GM21423 (cell line): ENCODE results near the gene TMEM179.
"Not testable (repeated sequence)": the region's sequence is repeated elsewhere in the genome, so short reads cannot be mapped to it uniquely, and the experiment has no call there.

Experiments used
- ATAC-seq: cut with Tn5 transposase; IDR thresholded peaks from one replicate; pipeline ENCODE4 v1.9.1; 2021; ENCODE audit warnings: mild to moderate bottlenecking, moderate library complexity; ENCODE audit not compliant: unreplicated experiment

The TMEM179 gene

GRCh38 chr14:104604458-104605449, at the start of gene TMEM179:
Gene TMEM179 (minus strand): TSS chr14:104604772. CDS start chr14:104604741, 31 bp downstream.
- ATAC-seq: no peak

- no peak for ATAC-seq
Measured at GRCh38 chr14:104654119-104654518, 49.5 kb upstream of the TMEM179 start.

GRCh38 chr14:104653130-104653920, 48.8 kb upstream of the TMEM179 start:
- not testable (repeated sequence) for ATAC-seq

DNA sequence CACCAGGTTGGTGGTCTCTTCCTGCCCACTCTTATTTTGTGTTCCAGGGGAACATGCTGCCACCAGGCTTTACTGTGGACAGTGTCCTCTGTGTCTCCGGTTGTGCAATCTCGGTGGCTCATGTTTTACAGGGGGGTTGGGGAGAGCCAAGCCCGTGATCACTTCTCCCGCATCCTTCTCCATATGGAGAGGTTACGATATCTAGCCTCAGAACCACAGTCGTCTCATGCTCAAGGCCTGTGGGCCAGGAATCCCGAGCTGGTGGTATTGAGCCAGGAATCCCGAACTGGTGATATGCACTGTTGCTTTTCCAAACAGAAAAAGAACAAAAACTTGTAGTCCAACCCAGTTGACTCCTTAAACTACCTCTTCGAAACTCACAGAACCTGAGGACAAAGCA, 47.8 kb upstream of the TMEM179 start:
- ATAC-seq: no peak

GRCh38 chr14:104651876-104652260, 47.3 kb upstream of the TMEM179 start:
- no peak for ATAC-seq

DNA sequence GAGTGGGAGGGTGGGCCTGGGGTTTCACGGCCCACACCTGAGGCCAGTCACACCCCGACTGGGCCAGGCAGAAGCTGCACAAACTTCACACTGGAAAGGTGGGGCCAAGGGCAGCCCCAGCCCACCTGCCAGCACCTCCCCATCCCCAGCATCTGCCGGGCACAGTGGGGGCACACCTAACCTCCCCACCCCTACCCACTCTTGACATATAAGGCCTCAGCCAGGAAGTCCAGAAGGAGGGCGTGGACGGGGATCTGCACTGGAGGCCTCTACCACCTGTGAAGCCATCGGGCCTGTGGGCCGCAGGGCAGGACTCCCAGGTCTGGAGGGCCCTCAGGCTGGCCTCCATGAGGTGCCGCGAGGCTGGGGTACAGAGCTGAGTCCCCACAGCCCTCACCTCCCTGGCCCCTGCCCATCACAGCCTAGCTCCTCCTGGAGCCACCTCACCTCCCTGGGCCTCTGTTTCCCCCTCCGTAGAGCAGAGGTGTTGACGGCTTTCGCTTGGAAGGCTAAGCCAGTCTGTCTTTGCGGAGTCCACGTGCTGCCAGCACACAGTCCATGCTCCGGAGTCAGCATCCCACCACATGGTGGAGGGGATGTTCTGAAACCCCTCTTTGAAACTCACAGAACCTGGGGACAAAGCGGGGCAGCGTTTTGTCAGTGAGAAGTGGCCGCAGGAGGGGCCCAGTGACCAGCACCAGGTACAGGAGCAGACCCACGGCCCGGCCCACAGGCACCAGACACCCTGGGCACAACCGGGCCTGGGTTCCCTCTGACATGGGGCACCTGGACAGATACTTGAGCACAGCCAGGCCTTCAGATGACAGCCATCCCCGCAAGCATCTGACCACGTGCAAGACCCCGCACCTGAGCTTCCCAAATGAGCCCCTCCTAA, 46.7 kb upstream of the TMEM179 start:
- no peak for ATAC-seq

DNA sequence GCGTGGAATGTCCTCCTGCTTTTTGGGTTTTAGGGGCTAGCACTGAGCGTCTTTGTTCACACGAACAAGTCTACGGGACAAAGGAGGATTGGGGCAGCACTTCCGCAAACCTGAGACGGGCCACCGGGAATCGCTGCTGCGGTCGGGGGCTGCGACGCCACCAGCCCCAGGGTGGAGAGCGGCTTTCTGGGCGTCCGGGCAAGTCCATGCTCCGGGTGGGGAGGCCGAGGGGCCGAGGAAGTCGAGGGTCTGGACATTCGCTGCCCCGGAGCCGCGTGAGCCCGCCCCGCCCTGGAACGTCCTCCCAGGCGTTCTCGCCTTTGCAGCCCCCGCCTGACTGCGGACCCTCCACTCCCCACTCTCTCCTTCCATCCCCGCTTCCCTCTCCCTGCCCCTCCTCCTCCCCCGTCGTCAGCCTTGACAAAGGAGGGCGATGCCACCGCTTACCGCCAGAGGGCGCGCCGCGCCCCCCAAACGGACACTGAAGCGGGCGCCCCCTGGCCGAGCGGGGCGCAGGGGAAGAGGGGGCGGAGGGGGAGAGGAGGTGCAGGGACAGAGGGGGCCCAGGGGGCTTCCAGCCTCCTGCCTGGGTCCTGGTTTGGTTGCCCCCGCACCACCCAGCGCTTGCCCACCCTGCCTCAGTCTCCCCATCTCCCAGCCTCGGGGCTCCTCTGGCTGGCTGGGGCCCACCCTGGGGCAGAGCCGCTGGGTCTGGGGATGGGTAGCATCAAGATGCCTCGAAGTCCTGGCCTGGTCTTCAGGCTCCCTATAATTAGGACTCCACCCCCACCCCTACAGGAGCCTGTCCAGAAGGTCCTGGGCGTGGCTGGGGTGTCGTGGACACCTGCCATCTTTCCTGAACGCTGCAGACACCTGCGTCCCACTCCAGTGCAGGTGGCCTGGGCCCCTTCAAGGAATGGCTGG, 45.7 kb upstream of the TMEM179 start:
- ATAC-seq: peak; percentile 71

- ATAC-seq: no peak
Measured at GRCh38 chr14:104647467-104648043, 43.0 kb upstream of the TMEM179 start.

DNA sequence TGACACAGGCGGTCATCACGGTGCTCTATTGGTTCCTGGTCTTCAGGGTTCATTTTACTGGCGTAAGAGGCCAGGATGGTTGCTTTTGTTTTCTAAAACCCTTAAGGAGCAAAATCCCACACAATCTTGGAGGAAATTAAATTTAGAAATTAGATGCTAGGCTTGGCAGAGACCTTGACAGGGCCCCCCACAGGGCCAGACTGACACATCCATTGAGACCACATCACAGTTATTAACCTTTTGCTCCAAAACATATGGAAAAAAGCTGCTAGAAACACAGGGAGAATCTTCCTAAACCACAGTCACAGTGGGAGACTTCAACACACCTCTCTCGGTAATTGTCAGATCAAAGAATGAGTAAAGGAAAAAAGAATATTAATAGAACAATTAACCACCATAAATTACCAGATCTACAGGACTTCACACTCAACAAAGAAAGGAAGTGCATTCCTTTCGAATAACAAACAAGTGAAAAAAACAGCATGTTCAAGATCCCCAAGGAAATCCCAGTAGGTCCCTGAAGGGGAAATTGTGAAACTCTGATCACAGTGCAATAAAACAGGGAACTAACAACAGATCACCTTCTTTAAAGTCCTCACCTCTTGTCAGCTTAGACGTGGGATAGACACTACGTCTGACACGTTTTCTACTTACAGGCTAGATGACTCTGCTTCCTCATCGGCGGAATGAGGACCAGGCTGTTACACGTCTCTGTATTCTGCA, 40.2 kb upstream of the TMEM179 start:
- ATAC-seq: no peak

GRCh38 chr14:104644091-104644635, 39.6 kb upstream of the TMEM179 start:
- ATAC-seq: no peak

DNA sequence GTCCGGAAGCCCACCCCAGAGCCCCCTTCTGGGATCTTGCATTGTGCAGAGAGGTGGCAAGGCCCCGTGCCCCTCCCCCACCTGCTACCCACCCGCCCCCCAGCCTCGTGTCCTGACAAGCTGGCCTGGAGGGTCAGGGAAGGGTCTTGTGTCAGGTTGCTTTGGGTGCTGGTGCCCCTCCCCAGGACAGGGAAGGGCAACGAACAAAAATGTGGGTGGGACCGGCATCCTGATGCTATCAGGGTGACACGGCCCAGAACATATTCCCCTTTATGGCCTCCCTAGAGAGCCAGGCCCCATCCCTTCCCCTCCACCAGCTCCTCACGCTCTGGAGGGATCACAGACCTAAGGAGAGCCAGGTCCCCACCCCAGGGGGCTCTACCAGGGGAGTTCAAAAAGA, 38.7 kb upstream of the TMEM179 start:
- no peak for ATAC-seq

DNA sequence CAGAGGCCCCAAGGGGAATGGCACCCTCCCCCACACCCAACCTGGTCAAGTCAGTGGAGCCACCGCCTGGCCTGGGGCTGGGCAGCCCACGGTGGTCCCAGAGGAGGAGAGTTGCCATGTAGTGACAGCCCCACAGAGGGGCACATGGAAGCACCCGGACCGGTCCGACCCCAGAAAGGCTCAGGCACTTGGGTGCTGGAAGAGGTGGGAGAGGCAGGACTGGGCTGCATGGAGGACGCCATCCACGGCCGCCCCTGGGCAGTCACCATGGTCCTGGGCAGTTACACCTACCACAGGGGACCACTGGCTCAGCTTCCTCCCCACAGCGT, 37.9 kb upstream of the TMEM179 start:
- ATAC-seq: no peak

DNA sequence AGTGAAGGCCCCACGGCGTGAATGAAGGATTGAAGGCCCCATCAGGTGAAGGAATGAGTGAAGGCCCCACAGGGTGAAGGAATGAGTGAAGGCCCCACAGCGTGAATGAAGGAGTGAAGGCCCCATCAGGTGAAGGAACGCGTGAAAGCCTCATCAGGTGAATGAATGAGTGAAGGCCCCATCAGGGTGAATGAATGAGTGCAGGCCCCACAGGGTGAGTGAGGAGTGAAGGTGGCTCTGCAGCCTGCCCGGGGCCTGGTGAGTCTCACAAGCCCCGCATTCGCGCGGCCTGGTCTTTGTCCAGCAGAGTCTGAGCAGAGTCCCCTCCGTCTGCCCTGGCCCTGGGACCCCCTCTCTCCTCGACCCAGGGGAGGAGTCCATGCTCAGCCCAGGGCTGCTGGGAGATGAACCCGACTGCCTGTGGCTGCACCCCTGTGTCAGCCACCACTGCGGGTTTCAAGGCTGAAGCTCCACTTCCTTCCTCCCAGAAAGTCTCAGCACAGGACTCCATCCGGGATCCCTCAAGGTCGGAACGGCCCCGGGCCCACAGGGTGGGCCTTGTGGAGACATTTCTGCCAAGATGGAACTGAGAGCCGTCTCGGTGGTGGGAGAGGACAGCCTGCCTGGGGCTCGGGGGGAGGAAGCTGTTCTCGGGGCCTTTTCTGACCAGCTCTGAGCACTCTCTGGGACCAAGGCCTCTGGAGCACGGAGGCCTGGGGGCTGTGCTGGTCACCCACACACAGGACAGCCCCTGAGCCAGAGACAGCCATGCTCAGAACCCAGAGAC, 37.4 kb upstream of the TMEM179 start:
- no peak for ATAC-seq

GRCh38 chr14:104640681-104641080, 36.1 kb upstream of the TMEM179 start:
- no peak for ATAC-seq

GRCh38 chr14:104639885-104640548, 35.4 kb upstream of the TMEM179 start:
- no peak for ATAC-seq

DNA sequence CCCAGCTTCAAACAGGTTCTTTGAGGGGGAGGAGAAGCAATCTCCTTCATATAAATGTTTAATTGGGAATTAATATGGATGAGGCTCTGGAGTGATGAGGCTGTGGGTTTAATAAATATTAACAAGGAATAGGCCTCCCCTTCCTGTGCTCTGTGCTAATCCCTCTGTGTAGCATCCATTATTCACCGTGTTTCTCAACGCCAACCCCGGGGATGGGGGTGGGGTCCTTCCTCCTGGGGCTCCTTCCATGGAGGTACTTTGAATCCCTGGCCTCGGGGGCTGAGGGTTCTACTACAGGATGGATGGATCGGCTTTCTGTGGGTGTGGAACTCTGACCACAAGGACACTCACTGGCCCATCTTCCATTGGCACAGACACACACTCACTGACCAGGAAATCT, 34.9 kb upstream of the TMEM179 start:
- ATAC-seq: no peak

GRCh38 chr14:104638927-104639450, 34.4 kb upstream of the TMEM179 start:
- ATAC-seq: no peak
